ENCODE results near the gene OPCML. TPM values are rescaled to one million over a fixed set of nuclear protein-coding genes. Genes with fewer than 3 reads are reported as not detected.
A peak's percentile ranks its signal among the peaks of the same experiment; 100 is the strongest.

OPCML gene
- polyA plus RNA-seq, 3 donors = not detected

DNA sequence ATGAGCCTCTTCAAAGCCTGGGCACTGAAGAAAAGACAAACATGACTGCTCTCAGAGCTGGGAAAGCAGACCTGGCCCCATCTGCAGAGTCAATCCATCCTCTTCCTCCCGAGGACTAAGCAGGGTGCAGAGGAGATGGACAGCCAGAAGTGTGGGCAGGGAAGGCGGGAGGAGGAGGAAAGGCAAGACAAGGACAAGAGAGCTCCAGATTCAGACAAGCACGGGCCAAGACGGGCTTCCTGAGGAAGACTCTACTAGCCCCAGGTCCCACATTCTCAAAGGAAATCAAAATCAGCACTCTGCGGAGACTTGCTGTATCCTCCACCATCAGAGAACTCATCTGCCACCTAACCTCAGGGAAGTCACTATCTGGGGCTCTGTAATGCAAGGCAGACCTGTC, 28.5 kb downstream of the OPCML start:
- Histone ChIP-seq H3K4me2 (replicated peaks; ENCODE audit: extremely low read depth, low read length, poor library complexity, severe bottlenecking) (no peak overlapping the region), H3K27ac (ENCODE audit: low read depth in 1 of 2, low read length in 2 of 2) (no peak overlapping the region), H3K4me1 (ENCODE audit: control insufficient read depth in 1 of 2, insufficient read depth in 2 of 2, low read length in 2 of 2) (no peaks in the 10 kb centered on the region), H3K27me3 (ENCODE audit: control insufficient read depth in 2 of 2, insufficient read depth in 2 of 2, low read length in 2 of 2) (no peaks in the 10 kb centered on the region), H3K36me3 (replicated peaks in 1 of 2; ENCODE audit: control insufficient read depth in 1 of 2, insufficient read depth in 2 of 2, low read length in 2 of 2) (no peaks in the 10 kb centered on the region), H3K9ac (ENCODE audit: insufficient read depth, low read length, poor library complexity, severe bottlenecking) (no peak overlapping the region), H2AFZ (ENCODE audit: insufficient read depth, low read depth, low read length, poor library complexity, severe bottlenecking) (no peak overlapping the region), H3K79me2 (ENCODE audit: insufficient read depth, low read length) (no peaks in the 10 kb centered on the region), H3K4me3 (replicated peaks in 1 of 3; ENCODE audit: low read depth in 2 of 3, low read length in 3 of 3) (no peak overlapping the region), H4K20me1 (ENCODE audit: insufficient read depth, low read length) (no peaks in the 10 kb centered on the region), H3K9me3 (replicated peaks in 1 of 2; ENCODE audit: control insufficient read depth in 1 of 2, insufficient read depth in 1 of 2, low read length in 2 of 2) (no peaks in the 10 kb centered on the region)
- intact Hi-C loops (cut with micrococcal nuclease) = no loop called here
- no peak for DNase-seq
- H3K36me3 Mint-ChIP-seq = no peaks in the 10 kb centered on the region
- H3K27me3 Mint-ChIP-seq (ENCODE audit: low read depth in 3 of 3) = peaks cover 0 to 3% (median 0%) of the 10 kb centered on the region in 3 donors
- H3K27ac Mint-ChIP-seq = no peak overlapping the region
- no peak overlapping the region for H3K4me3 Mint-ChIP-seq
- H3K4me1 Mint-ChIP-seq = no peaks in the 10 kb centered on the region
- WGBS (ENCODE audit: insufficient coverage) = 82% methylated on average over 3 of the region's 5 CpGs
- peaks cover 0 to 8% (median 0%) of the 10 kb centered on the region in 7 donors for H3K9me3 Mint-ChIP-seq
- TF ChIP-seq, protein P1, sequence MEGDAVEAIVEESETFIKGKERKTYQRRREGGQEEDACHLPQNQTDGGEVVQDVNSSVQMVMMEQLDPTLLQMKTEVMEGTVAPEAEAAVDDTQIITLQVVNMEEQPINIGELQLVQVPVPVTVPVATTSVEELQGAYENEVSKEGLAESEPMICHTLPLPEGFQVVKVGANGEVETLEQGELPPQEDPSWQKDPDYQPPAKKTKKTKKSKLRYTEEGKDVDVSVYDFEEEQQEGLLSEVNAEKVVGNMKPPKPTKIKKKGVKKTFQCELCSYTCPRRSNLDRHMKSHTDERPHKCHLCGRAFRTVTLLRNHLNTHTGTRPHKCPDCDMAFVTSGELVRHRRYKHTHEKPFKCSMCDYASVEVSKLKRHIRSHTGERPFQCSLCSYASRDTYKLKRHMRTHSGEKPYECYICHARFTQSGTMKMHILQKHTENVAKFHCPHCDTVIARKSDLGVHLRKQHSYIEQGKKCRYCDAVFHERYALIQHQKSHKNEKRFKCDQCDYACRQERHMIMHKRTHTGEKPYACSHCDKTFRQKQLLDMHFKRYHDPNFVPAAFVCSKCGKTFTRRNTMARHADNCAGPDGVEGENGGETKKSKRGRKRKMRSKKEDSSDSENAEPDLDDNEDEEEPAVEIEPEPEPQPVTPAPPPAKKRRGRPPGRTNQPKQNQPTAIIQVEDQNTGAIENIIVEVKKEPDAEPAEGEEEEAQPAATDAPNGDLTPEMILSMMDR (IDR thresholded peaks at IDR 0.05) = no peak

- Histone ChIP-seq H3K4me2 (replicated peaks; ENCODE audit: extremely low read depth, low read length, poor library complexity, severe bottlenecking) (no peak overlapping the region), H3K9ac (ENCODE audit: insufficient read depth, low read length, poor library complexity, severe bottlenecking) (no peak overlapping the region), H2AFZ (ENCODE audit: insufficient read depth, low read depth, low read length, poor library complexity, severe bottlenecking) (no peak overlapping the region), H4K20me1 (ENCODE audit: insufficient read depth, low read length) (no peaks in the 10 kb centered on the region), H3K4me3 (replicated peaks in 1 of 3; ENCODE audit: low read depth in 2 of 3, low read length in 3 of 3) (no peak overlapping the region), H3K36me3 (replicated peaks in 1 of 2; ENCODE audit: control insufficient read depth in 1 of 2, insufficient read depth in 2 of 2, low read length in 2 of 2) (no peaks in the 10 kb centered on the region), H3K4me1 (ENCODE audit: control insufficient read depth in 1 of 2, insufficient read depth in 2 of 2, low read length in 2 of 2) (no peaks in the 10 kb centered on the region), H3K79me2 (ENCODE audit: insufficient read depth, low read length) (no peaks in the 10 kb centered on the region), H3K27me3 (ENCODE audit: control insufficient read depth in 2 of 2, insufficient read depth in 2 of 2, low read length in 2 of 2) (no peaks in the 10 kb centered on the region), H3K27ac (ENCODE audit: low read depth in 1 of 2, low read length in 2 of 2) (no peak overlapping the region), H3K9me3 (replicated peaks in 1 of 2; ENCODE audit: control insufficient read depth in 1 of 2, insufficient read depth in 1 of 2, low read length in 2 of 2) (no peaks in the 10 kb centered on the region)
- Mint-ChIP-seq H3K4me3 (no peak overlapping the region), H3K9me3 (peaks cover 0 to 8% (median 0%) of the 10 kb centered on the region in 7 donors), H3K27me3 (ENCODE audit: low read depth in 3 of 3) (peaks cover 0 to 3% (median 0%) of the 10 kb centered on the region in 3 donors), H3K36me3 (no peaks in the 10 kb centered on the region), H3K27ac (peak overlapping the region in 1 of 7 donors; percentile 37), H3K4me1 (no peaks in the 10 kb centered on the region)
- intact Hi-C loops (cut with micrococcal nuclease) = no loop called here
- no peak for DNase-seq
- WGBS (ENCODE audit: insufficient coverage) = 100% methylated on average over 1 of the region's 2 CpGs
- TF ChIP-seq, protein P1 (IDR thresholded peaks at IDR 0.05) = no peak
These were observed 29.1 kb downstream of the OPCML start for GRCh38 chr11:133503236-133503635.
